Lower lobe of right lung (tissue), 2 donors: ENCODE data around the gene LMBR1. TPM values are rescaled to one million over a fixed set of nuclear protein-coding genes. Genes with fewer than 3 reads are reported as not detected.
"Not testable (repeated sequence)": the region's sequence is repeated elsewhere in the genome, so short reads cannot be mapped to it uniquely, and the experiment has no call there.

Experiments used
- ATAC-seq, 2 donors: fragments of 200-7000 bp; cut with Tn5 transposase; one replicate each; pipeline ENCODE4 v1.9.1; 2020 to 2022; ENCODE audit warnings: mild to moderate bottlenecking in 2 of 2, moderate library complexity in 2 of 2
- DNase-seq: peaks from one replicate; pipeline ENCODE4 v3.0.0-alpha.2; 2020
- H3K27ac ChIP-seq: fragments of 200-600 bp; one replicate; pipeline ENCODE4 v1.8.0; 2022
- H3K27me3 ChIP-seq: fragments of 200-600 bp; one replicate; pipeline ENCODE4 v1.8.0; 2022; ENCODE audit warnings: low read depth
- H3K36me3 ChIP-seq: fragments of 200-600 bp; one replicate; pipeline ENCODE4 v1.8.0; 2022; ENCODE audit warnings: mild to moderate bottlenecking
- H3K4me1 ChIP-seq: fragments of 200-600 bp; one replicate; pipeline ENCODE4 v1.8.0; 2022
- H3K4me3 ChIP-seq: fragments of 200-600 bp; one replicate; pipeline ENCODE4 v1.8.0; 2022; ENCODE audit warnings: mild to moderate bottlenecking
- H3K9me3 ChIP-seq: fragments of 200-600 bp; one replicate; pipeline ENCODE4 v1.8.0; 2022
- intact Hi-C: fragments of 100-400 bp; cut with DNase I; formaldehyde crosslinking; loops from one replicate; pipeline ENCODE4 v1.11.0; 2022
- total RNA-seq: library from RNA; stranded (reverse); fragmentation: NEBNext Ultra II Directional; extraction: Animal tissue kit (Norgen Biotek cat#: 25700); gene quantifications from one replicate; pipeline ENCODE4 v1.2.1, GENCODE V29; 2021
- TF ChIP-seq, protein P1 (sequence below): fragments of 200-600 bp; IDR thresholded peaks from one replicate; pipeline ENCODE4 v1.8.0; 2022; ENCODE audit warnings: antibody characterized with exemption, mild to moderate bottlenecking
- donor health status: DM: no; HTN: yes; CAD: no; lungs with severe emphysema.

The LMBR1 gene
- total RNA-seq, 1 donor from 2014 or later, result 71.1 TPM

DNA sequence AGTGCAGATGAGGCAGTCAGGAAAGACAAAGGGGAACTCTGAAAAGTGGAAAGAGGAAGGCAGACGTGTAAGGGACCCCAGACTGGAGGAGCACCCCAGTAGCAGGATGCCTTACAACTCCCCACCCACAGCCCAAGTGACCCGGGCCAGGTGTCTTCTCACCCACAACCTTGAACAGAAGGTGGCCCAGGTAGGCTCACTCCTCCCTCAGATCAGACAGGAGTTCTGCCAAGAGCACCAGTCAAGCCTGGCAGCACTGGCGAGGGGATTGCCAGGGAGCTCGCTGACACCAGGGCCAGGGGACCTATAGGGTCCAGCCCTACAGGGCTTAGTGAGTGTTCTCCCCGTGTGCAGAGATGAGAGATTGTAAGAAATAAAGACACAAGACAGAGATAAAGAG is 27.1 kb upstream of the LMBR1 start:
- H3K27ac ChIP-seq, result no peak overlapping the region
- H3K4me1 ChIP-seq, result no peaks in the 10 kb centered on the region
- DNase-seq (no peak), ATAC-seq (no peak)
- H3K27me3 ChIP-seq, result peaks cover 9% of the 10 kb centered on the region
- intact Hi-C loops, result no loop called here
- TF ChIP-seq, protein P1, sequence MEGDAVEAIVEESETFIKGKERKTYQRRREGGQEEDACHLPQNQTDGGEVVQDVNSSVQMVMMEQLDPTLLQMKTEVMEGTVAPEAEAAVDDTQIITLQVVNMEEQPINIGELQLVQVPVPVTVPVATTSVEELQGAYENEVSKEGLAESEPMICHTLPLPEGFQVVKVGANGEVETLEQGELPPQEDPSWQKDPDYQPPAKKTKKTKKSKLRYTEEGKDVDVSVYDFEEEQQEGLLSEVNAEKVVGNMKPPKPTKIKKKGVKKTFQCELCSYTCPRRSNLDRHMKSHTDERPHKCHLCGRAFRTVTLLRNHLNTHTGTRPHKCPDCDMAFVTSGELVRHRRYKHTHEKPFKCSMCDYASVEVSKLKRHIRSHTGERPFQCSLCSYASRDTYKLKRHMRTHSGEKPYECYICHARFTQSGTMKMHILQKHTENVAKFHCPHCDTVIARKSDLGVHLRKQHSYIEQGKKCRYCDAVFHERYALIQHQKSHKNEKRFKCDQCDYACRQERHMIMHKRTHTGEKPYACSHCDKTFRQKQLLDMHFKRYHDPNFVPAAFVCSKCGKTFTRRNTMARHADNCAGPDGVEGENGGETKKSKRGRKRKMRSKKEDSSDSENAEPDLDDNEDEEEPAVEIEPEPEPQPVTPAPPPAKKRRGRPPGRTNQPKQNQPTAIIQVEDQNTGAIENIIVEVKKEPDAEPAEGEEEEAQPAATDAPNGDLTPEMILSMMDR, result no peak
- no peak overlapping the region for H3K4me3 ChIP-seq
- H3K9me3 ChIP-seq, result no peaks in the 10 kb centered on the region
- no peaks in the 10 kb centered on the region for H3K36me3 ChIP-seq

DNA sequence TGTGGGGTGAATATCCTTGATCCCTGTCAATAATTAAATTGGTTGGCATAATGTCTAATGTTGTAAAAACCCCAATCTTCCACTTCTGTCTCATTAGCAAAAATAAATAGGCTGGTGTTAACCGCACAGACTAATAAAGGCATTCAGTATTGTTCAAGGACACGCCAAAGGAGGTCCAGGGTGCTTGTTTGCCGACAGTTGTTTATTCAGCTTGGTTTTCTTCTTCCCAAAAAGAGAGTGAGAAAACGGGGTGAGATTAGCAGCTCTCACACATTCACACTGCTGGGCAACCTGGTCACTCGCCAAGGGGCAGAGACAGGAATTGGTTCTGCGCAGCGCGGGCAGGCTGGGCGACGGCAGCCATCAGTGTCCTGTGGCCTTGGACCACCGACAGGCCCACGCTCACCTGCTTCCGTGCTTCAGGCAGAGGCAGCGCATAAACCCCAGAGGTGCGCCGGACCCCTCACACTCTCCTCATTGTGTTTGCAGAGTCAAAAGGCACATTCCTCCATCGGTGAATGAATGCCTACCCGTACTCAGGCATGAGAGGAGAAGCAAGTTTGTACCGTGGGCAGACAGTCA is 26.2 kb upstream of the LMBR1 start:
- Histone ChIP-seq H3K36me3 (no peaks in the 10 kb centered on the region), H3K27ac (no peak overlapping the region), H3K27me3 (peaks cover 9% of the 10 kb centered on the region), H3K4me1 (no peaks in the 10 kb centered on the region), H3K4me3 (no peak overlapping the region), H3K9me3 (no peaks in the 10 kb centered on the region)
- intact Hi-C loops, result no loop called here
- ATAC-seq (no peak), DNase-seq (no peak)
- TF ChIP-seq, protein P1, result no peak

- Histone ChIP-seq H3K36me3 (no peaks in the 10 kb centered on the region), H3K4me3 (no peak overlapping the region), H3K27me3 (peaks cover 9% of the 10 kb centered on the region), H3K4me1 (no peaks in the 10 kb centered on the region), H3K9me3 (no peaks in the 10 kb centered on the region), H3K27ac (no peak overlapping the region)
- intact Hi-C loops, result no loop called here
- ATAC-seq (no peak), DNase-seq (no peak)
- TF ChIP-seq, protein P1, result no peak
These were observed 25.7 kb upstream of the LMBR1 start for GRCh38 chr7:156918635-156919034.

GRCh38 chr7:156909574-156910252 is 16.7 kb upstream of the LMBR1 start:
- ATAC-seq, H3K4me3 ChIP-seq, H3K27me3 ChIP-seq, H3K27ac ChIP-seq, H3K9me3 ChIP-seq, H3K36me3 ChIP-seq, intact Hi-C loops, H3K4me1 ChIP-seq, DNase-seq: not testable (repeated sequence)

- DNase-seq (no peak), ATAC-seq (peak; percentile 56 to 68)
- Histone ChIP-seq H3K9me3 (no peaks in the 10 kb centered on the region), H3K27me3 (no peaks in the 10 kb centered on the region), H3K4me1 (peaks cover 6% of the 10 kb centered on the region), H3K4me3 (no peak overlapping the region), H3K27ac (no peak overlapping the region), H3K36me3 (no peaks in the 10 kb centered on the region)
- TF ChIP-seq, protein P1, result no peak
- intact Hi-C loops, result no loop called here
These were observed 14.7 kb upstream of the LMBR1 start for GRCh38 chr7:156907656-156908055.

- Histone ChIP-seq H3K4me1 (peaks cover 6% of the 10 kb centered on the region), H3K4me3 (no peak overlapping the region), H3K36me3 (no peaks in the 10 kb centered on the region), H3K9me3 (no peaks in the 10 kb centered on the region), H3K27me3 (no peaks in the 10 kb centered on the region), H3K27ac (no peak overlapping the region)
- intact Hi-C loops, result no loop called here
- DNase-seq, result no peak
- TF ChIP-seq, protein P1, result no peak
- no peak for ATAC-seq
These were observed 13.2 kb upstream of the LMBR1 start for GRCh38 chr7:156906200-156906649.
